ENCODE results near the gene DCC.

- TF ChIP-seq CTCF (IDR thresholded peaks at IDR 0.05 in 8 of 11, conservative IDR thresholded peaks at IDR 0.05 in 3 of 11) (no peak), POLR2AphosphoS5 (IDR thresholded peaks at IDR 0.05) (no peak)
These were observed 557.9 kb downstream of the DCC start for GRCh38 chr18:52897611-52898484.

Data from spleen (tissue), 7 donors.